Prostate gland (tissue), 2 donors: ENCODE results near the gene TSTD1.

Experiments
- CTCF ChIP-seq, 4 experiments: fragments of 200-600 bp in 2 of 4; fragments of 450-650 bp in 2 of 4; sonication (generic) in 2 of 4; IDR thresholded peaks; 1 replicate in 3 of 4; 2 replicates in 1 of 4; pipeline ENCODE4 v1.5.1; 2016 to 2019; ENCODE audit warnings: antibody characterized with exemption in 4 of 4, mild to moderate bottlenecking in 2 of 4, moderate library complexity in 2 of 4
- POLR2A ChIP-seq: fragments of 450-650 bp; IDR thresholded peaks from one replicate; pipeline ENCODE4 v1.6.1; 2016; ENCODE audit warnings: antibody characterized with exemption, mild to moderate bottlenecking

GRCh38 chr1:160996178-160996577 is 42.6 kb downstream of the TSTD1 start:
- TF ChIP-seq POLR2A (no peak), CTCF (IDR thresholded peaks at IDR 0.05) (no peak)
